RWPE1 (cell line): ENCODE data around the gene COL5A1.

Experiments used
- CTCF ChIA-PET: fragments of 350-600 bp; sonication (Branson Sonifier 250); formaldehyde crosslinking; extraction: SDS; loops from one replicate; lab custom pipeline; 2021; lab: Yijun Ruan, JAX
- POLR2A ChIA-PET: fragments of 400-600 bp; formaldehyde crosslinking; extraction: SDS; loops from one replicate; lab custom pipeline; 2020; ENCODE audit warnings: antibody characterized with exemption; ENCODE audit not compliant: low non-redundant PET; lab: Yijun Ruan, JAX
- DNase-seq: peaks from one replicate; pipeline ENCODE4 v3.0.0; 2012; ENCODE audit warnings: low spot score
- H3K27ac ChIP-seq: fragments of 450-650 bp; 2 replicates; pipeline ENCODE4 v1.5.1; 2017
- CTCF ChIP-seq: fragments of 450-650 bp; conservative IDR thresholded peaks from 2 replicates; pipeline ENCODE4 v1.5.1; 2017; ENCODE audit warnings: low read depth, mild to moderate bottlenecking

Gene COL5A1

GRCh38 chr9:134809292-134809691, 167.7 kb downstream of the COL5A1 start:
- ChIA-PET POLR2A (no interaction called here), CTCF (interaction anchor here (0.6 kb wide), 1 partner anchor 10 kb away, joined by 4 read pairs; no protein-coding TSS in a partner anchor)
- TF ChIP-seq CTCF = no peak
- H3K27ac ChIP-seq = no peak overlapping the region
- DNase-seq = no peak

GRCh38 chr9:134809826-134810225, 168.2 kb downstream of the COL5A1 start:
- CTCF ChIA-PET = interaction anchor here (0.6 kb wide), 1 partner anchor 10 kb away, joined by 4 read pairs; no protein-coding TSS in a partner anchor
- no peak for DNase-seq
- H3K27ac ChIP-seq = no peak overlapping the region
- TF ChIP-seq CTCF = no peak
- POLR2A ChIA-PET = no interaction called here

- H3K27ac ChIP-seq = no peak overlapping the region
- CTCF ChIA-PET = interaction anchor here (0.8 kb wide), 1 partner anchor 12 kb away, joined by 4 read pairs; no protein-coding TSS in a partner anchor
Measured at GRCh38 chr9:134811079-134811672, 169.6 kb downstream of the COL5A1 start.

GRCh38 chr9:134811673-134812342, 170.2 kb downstream of the COL5A1 start:
- POLR2A ChIA-PET = no interaction called here
- DNase-seq = no peak
- TF ChIP-seq CTCF = no peak
- CTCF ChIA-PET = interaction anchor here (0.8 kb wide), 1 partner anchor 12 kb away, joined by 4 read pairs; no protein-coding TSS in a partner anchor
- no peak overlapping the region for H3K27ac ChIP-seq

More at GRCh38 chr9:134811079-134811672, 169.6 kb downstream of the COL5A1 start:
- TF ChIP-seq CTCF = no peak
- POLR2A ChIA-PET = no interaction called here
- no peak for DNase-seq

GRCh38 chr9:134812343-134812673, 170.7 kb downstream of the COL5A1 start:
- H3K27ac ChIP-seq = no peak overlapping the region
- ChIA-PET POLR2A (no interaction called here), CTCF (interaction anchor here (1.1 kb wide), 1 partner anchor 126 kb away, joined by 3 read pairs; no protein-coding TSS in a partner anchor)
- TF ChIP-seq CTCF = no peak
- no peak for DNase-seq

DNA sequence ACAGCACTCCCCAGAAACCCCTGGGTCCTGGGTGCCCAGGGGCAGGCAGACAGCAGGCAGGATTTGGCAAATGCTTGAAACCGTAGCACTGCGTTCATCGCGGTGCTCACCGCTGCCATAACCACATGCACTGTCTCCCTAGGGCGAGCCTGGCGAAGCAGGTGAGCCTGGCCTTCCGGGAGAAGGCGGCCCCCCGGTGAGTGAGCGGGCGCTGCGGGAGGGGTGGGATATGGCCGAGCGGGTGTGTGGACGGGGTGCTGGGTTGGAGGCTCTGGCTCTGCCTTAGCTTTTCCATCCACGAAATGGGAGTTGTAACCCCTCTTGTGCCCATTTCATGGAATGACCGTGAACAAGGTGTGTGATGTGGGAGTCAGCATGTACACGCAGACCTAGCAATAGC, 172.2 kb downstream of the COL5A1 start:
- ChIA-PET CTCF (interaction anchor here (0.6 kb wide), 1 partner anchor 50 kb away, joined by 3 read pairs; no protein-coding TSS in a partner anchor), POLR2A (no interaction called here)
- DNase-seq = no peak
- H3K27ac ChIP-seq = no peak overlapping the region
- TF ChIP-seq CTCF = no peak
